VCaP (cell line): ENCODE data around the gene HES5.

Experiments
- H3K27ac ChIP-seq: fragments of 450-650 bp; 2 replicates; pipeline ENCODE4 v1.5.1; 2017
- TF ChIP-seq, protein P1 (sequence below): fragments of 450-650 bp; conservative IDR thresholded peaks from 2 replicates; pipeline ENCODE4 v1.5.1; 2017; ENCODE audit warnings: mild to moderate bottlenecking, moderate library complexity

The HES5 gene

DNA sequence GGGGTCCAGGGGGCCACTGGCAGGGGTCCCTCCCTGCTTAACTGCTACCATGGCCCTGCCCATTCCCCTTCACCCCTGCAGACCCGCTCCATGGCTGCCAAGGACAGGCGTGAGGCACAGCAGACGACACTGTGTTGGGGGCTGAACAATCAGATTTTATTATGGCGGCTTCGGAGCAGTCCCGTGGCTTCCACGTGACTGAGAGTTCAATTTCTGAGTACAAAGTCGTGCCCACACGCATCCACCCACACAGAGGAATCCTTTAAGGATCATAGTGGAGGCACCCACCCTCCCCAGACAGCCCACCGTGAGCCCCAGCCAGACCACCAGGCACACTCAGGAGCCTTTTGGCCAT lies 1.5 kb downstream of the HES5 start:
- TF ChIP-seq, protein P1, sequence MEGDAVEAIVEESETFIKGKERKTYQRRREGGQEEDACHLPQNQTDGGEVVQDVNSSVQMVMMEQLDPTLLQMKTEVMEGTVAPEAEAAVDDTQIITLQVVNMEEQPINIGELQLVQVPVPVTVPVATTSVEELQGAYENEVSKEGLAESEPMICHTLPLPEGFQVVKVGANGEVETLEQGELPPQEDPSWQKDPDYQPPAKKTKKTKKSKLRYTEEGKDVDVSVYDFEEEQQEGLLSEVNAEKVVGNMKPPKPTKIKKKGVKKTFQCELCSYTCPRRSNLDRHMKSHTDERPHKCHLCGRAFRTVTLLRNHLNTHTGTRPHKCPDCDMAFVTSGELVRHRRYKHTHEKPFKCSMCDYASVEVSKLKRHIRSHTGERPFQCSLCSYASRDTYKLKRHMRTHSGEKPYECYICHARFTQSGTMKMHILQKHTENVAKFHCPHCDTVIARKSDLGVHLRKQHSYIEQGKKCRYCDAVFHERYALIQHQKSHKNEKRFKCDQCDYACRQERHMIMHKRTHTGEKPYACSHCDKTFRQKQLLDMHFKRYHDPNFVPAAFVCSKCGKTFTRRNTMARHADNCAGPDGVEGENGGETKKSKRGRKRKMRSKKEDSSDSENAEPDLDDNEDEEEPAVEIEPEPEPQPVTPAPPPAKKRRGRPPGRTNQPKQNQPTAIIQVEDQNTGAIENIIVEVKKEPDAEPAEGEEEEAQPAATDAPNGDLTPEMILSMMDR: no peak
- H3K27ac ChIP-seq: no peak overlapping the region

DNA sequence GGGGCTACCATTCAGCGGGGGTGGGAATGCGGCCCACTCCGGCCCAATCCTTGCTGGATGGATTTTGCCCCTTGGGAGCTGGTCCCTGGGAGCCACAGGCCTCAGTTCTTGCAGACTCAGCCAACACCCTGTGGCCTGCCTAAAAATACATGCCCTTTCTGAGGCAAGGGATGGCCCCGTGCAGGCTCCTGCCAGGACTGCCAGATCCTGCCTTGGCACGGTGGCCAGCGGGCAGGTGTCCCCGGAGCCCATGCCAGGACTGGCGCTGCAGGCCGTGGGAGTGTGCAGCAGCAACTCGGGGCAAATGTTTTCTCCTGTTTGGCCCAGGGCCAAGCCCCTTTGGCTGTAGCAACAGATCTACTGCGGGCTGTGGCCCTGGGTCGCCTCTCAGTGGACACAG lies 2.0 kb downstream of the HES5 start:
- TF ChIP-seq, protein P1: no peak
- H3K27ac ChIP-seq: no peak overlapping the region; the same call in 1 of the 2 replicates

DNA sequence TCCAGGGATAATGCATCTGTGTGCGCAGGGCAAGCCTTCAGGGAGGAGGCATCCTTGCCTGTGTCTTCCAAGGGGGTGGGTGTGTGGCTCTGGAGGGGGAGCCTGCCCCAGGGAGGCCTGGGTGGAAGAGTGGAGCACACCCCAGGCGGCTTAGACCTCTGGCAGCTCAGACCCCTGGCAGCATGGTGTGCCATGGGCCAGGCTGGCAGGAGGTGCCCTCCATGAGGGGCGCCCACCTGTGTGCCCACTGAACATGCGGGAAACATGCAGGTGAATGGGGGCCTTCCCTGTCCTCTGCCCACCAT lies 2.6 kb downstream of the HES5 start:
- H3K27ac ChIP-seq: peak overlapping the region; percentile 86; the same call in 1 of the 2 replicates
- TF ChIP-seq, protein P1: no peak

DNA sequence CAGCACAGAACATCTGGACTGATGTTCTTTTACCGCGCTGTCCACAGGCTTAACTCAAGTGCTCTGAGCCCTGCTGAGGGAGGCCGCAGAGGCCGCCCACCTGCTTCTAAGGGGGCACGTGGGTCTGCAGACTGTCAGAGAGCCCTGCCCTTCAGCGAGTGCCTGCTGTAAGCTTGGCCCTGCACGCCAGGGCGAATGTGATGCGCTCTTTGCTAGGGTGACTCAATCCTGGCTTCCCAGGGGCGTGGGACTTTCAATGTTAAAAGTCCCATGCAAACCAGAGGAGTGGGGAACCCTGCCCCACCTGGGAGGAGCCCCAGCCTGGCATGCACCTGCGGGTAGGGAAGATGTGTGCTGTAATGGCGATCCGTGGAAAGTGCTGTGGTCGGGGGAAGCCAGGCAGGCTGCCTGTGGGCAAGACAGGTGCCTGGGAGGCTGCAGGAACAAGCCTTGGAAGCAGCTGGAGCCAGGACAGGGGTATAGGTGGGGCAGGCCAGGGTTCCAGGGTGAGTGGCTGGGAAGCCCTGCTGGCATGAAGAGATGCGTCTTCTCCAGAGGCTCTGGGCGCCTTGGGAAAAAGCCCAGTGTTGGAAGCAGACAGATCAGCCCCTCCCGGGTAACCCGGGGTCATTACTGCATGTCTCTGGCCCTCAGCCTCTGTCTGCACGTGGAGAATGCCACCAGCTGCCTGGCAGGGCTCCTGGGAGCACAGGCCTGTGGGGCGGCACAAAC lies 3.1 kb downstream of the HES5 start:
- TF ChIP-seq, protein P1: no peak
- peak overlapping the region; percentile 86 for H3K27ac ChIP-seq

DNA sequence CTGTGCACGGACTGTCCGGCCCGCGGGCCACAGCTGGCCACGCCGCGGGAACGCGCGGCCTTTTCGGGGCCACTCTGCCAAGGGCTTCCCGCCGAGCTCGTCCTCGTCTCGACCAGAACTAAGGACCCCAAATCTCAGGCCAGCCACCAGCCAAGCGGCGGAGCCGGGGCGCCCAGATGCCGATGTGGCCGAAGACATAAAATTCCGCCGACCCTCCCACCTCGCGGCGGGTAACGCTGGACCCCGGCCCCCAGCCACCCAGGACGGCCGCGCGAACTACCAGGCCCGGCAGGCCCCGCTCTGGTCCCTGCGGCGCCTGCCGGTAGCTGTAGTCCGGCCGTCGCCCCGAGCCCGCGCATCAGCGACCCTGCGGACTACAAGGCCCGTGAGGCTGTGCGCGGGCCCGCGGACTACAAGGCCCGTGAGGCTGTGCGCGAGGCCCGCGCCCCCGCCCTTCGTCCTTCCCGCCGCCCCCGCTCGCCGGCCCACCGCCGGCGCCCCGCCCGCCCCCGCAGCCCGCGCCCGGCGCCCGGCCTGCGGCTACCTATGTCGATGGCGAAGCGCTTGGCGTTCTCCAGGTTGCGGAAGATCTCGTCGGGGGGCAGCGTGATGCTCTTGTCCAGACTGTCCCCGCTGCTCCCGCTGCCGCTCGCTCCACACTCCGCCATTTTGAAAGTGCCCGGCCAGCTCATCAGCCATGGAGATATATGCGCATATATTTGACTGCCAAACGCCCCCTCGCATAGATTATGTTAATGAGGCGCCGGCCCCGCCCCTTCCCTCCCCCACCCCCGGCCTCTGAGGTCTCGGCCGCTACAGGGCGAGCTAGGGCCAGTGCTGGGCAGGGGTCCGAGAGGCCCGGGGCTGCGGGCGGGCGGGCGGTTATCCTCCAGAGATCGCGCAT lies 3.9 kb downstream of the HES5 start, which contains the start of gene PANK4:
Gene PANK4 (minus strand): TSS at position 677 of the 904 bp plus-strand sequence. CDS start 9 bp downstream, at position 668.
- TF ChIP-seq, protein P1: no peak
- peak within 1 kb of the TSS; percentile 86 for H3K27ac ChIP-seq

DNA sequence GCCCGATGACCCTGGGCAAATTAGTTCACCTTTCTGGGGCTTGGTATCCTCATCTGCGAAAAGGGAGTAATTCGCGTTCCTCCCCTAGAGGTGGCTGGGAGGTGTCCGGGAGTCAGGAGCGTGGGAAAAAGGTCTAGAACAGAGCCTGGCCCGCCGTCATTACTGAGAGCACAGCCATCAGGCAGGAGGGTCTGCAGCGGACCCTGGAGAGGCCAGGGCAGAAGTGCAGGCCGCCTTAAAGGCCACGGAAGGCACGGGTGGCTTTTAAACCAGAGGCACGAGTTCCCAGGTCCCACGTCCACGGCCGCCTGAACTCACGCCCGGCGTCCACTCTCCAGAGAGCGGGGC lies 4.5 kb downstream of the HES5 start:
- peak overlapping the region; percentile 86 for H3K27ac ChIP-seq
- TF ChIP-seq, protein P1: no peak

DNA sequence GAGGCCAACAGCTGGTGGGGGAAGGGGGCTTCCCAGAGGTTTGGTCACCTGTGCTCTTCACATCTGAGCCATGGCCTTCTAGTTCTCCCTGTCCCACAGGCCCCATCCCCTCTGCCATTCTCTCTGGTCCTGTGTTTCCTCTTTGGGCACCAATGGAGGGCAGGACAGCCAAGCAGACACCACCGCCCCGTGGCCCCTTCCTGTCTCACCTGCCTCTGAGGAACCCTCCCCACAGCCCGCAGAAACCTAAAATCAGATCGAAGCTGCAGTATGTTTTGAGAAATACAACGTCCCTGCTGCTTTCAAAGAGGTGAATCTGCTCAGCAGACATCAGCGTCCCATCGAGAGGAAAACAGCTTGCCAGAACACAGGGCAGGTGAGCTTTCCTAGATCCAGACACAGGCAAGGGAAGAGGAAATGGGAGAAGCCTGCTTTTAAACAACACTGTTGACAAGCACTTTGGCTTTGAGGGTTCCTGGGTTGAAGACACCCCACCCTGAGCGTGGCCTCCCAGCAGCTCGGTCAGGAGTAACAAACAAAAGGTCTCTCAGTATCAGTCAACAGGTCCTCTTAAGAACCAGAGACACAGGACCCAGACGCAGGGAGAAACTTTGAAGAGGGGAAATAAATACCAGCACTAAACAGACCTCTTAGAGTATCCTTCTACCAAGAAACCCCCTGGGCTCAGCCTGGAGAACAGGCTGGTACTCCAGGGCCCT lies 6.0 kb downstream of the HES5 start:
- peak overlapping the region; percentile 86; the same call in 1 of the 2 replicates for H3K27ac ChIP-seq
- TF ChIP-seq, protein P1: no peak
